Measurements from ENCODE around the gene NDUFS4.
"Not testable (repeated sequence)": the region's sequence is repeated elsewhere in the genome, so short reads cannot be mapped to it uniquely, and the experiment has no call there.

NDUFS4 gene

GRCh38 chr5:53607886-53608285, 47.4 kb downstream of the NDUFS4 start:
- no peak overlapping the region for H3K9ac ChIP-seq (ENCODE audit: low read length)
- H3K36me3 ChIP-seq (ENCODE audit: insufficient read depth, low read length): no peaks in the 10 kb centered on the region
- H3K4me1 ChIP-seq (ENCODE audit: insufficient read depth, low read length): peaks cover 5% of the 10 kb centered on the region
- H3K27me3 ChIP-seq (ENCODE audit: control insufficient read depth in 1 of 2, insufficient read depth in 2 of 2, low read length in 2 of 2): no peaks in the 10 kb centered on the region
- no peak overlapping the region for H3K27ac ChIP-seq (ENCODE audit: low read depth, low read length)
- no peaks in the 10 kb centered on the region for H3K9me3 ChIP-seq (ENCODE audit: low read length)
- no peak overlapping the region for H3K4me3 ChIP-seq (ENCODE audit: low read depth in 1 of 2, low read length in 2 of 2)

GRCh38 chr5:53608897-53609296, 48.5 kb downstream of the NDUFS4 start:
- H3K9me3 ChIP-seq (ENCODE audit: low read length); H3K36me3 ChIP-seq (ENCODE audit: insufficient read depth, low read length); H3K27me3 ChIP-seq (ENCODE audit: control insufficient read depth in 1 of 2, insufficient read depth in 2 of 2, low read length in 2 of 2); H3K4me1 ChIP-seq (ENCODE audit: insufficient read depth, low read length); H3K4me3 ChIP-seq (ENCODE audit: low read depth in 1 of 2, low read length in 2 of 2); H3K9ac ChIP-seq (ENCODE audit: low read length); H3K27ac ChIP-seq (ENCODE audit: low read depth, low read length): not testable (repeated sequence)

DNA sequence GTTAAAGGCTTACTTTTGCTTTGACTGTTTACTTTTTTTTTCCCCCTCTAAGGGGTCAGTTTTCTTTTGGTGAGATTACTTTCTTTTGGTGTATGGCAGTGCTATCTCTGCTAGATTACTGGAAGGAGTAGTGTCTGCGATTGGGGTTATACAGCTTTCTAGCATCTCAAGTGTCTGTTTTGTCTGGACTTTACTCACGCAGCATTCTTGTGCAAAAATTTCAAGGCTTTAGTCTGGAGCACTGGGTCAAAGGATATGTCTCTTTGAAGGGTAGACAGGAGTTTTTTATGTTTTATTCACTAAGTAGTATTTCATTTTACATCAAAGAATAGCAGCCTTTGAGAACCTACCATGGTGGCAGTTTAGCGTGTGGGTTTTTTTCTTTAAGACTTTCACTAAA, 52.6 kb downstream of the NDUFS4 start:
- H3K27me3 ChIP-seq (ENCODE audit: control insufficient read depth in 1 of 2, insufficient read depth in 2 of 2, low read length in 2 of 2): no peaks in the 10 kb centered on the region
- H3K4me1 ChIP-seq (ENCODE audit: insufficient read depth, low read length): peaks cover 4% of the 10 kb centered on the region

DNA sequence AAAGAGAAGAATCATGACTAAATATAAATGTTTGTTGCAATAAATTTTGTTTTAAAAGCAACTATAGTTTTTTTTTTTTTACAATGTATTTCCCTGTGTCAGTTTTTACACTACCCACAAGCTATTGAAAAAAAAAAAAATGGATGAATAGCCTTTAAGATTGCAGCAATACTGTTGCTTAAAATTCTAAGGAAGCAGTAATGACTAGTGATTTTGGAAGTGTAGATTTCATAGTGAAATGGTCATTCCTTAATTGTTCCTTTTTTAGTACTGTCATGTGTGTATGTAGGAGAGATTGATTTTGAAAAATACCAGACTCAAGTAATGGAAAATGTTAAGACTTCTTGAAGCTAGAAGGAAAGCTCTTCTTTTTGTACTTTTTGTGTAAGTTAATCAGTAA, 53.1 kb downstream of the NDUFS4 start:
- Histone ChIP-seq H3K27me3 (ENCODE audit: control insufficient read depth in 1 of 2, insufficient read depth in 2 of 2, low read length in 2 of 2) (no peaks in the 10 kb centered on the region), H3K36me3 (ENCODE audit: insufficient read depth, low read length) (no peaks in the 10 kb centered on the region), H3K27ac (ENCODE audit: low read depth, low read length) (no peak overlapping the region), H3K9me3 (ENCODE audit: low read length) (no peaks in the 10 kb centered on the region), H3K9ac (ENCODE audit: low read length) (no peak overlapping the region), H3K4me3 (ENCODE audit: low read depth in 1 of 2, low read length in 2 of 2) (no peak overlapping the region), H3K4me1 (ENCODE audit: insufficient read depth, low read length) (peaks cover 4% of the 10 kb centered on the region)

More for the DNA sequence above, 52.6 kb downstream of the NDUFS4 start:
- Histone ChIP-seq H3K9ac (ENCODE audit: low read length) (no peak overlapping the region), H3K27ac (ENCODE audit: low read depth, low read length) (no peak overlapping the region), H3K4me3 (ENCODE audit: low read depth in 1 of 2, low read length in 2 of 2) (no peak overlapping the region), H3K36me3 (ENCODE audit: insufficient read depth, low read length) (no peaks in the 10 kb centered on the region), H3K9me3 (ENCODE audit: low read length) (no peaks in the 10 kb centered on the region)

DNA sequence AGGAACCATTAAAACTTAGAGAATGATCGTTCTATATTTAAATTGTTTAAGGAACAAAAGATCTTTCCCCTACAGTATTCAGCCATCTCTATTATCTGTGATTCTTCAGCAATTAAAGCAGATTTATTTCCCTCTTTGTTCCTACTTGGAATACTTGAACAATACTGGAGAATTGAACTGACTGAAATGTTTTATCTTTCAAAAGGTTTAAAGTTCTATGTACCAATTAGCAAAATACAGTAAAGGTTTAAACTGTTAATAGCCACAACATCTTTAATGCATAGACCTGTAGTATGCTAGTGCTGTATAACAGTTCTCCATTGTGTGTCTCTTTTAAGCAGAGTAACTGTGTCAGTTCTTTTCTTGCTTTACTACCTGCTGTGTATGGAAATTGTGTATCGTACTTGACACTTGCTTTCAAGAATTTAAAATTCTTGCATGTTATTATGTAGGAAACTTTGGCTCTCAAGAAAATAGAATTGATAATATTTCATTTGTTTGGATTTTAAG, 54.0 kb downstream of the NDUFS4 start:
- Histone ChIP-seq H3K4me1 (ENCODE audit: insufficient read depth, low read length) (peaks cover 4% of the 10 kb centered on the region), H3K4me3 (ENCODE audit: low read depth in 1 of 2, low read length in 2 of 2) (no peak overlapping the region), H3K9me3 (ENCODE audit: low read length) (no peaks in the 10 kb centered on the region), H3K27ac (ENCODE audit: low read depth, low read length) (no peak overlapping the region), H3K9ac (ENCODE audit: low read length) (no peak overlapping the region), H3K27me3 (ENCODE audit: control insufficient read depth in 1 of 2, insufficient read depth in 2 of 2, low read length in 2 of 2) (no peaks in the 10 kb centered on the region), H3K36me3 (ENCODE audit: insufficient read depth, low read length) (no peaks in the 10 kb centered on the region)

- H3K36me3 ChIP-seq (ENCODE audit: insufficient read depth, low read length): no peaks in the 10 kb centered on the region
- no peak overlapping the region for H3K9ac ChIP-seq (ENCODE audit: low read length)
- peaks cover 4% of the 10 kb centered on the region for H3K4me1 ChIP-seq (ENCODE audit: insufficient read depth, low read length)
- no peak overlapping the region for H3K4me3 ChIP-seq (ENCODE audit: low read depth in 1 of 2, low read length in 2 of 2)
- H3K27ac ChIP-seq (ENCODE audit: low read depth, low read length): no peak overlapping the region
- no peaks in the 10 kb centered on the region for H3K27me3 ChIP-seq (ENCODE audit: control insufficient read depth in 1 of 2, insufficient read depth in 2 of 2, low read length in 2 of 2)
- H3K9me3 ChIP-seq (ENCODE audit: low read length): no peaks in the 10 kb centered on the region
Measured at GRCh38 chr5:53616939-53617549, 56.6 kb downstream of the NDUFS4 start.

GRCh38 chr5:53631251-53631650, 70.8 kb downstream of the NDUFS4 start:
- Histone ChIP-seq H3K9ac (ENCODE audit: low read length) (no peak overlapping the region), H3K36me3 (ENCODE audit: insufficient read depth, low read length) (no peaks in the 10 kb centered on the region), H3K4me3 (ENCODE audit: low read depth in 1 of 2, low read length in 2 of 2) (no peak overlapping the region), H3K27me3 (ENCODE audit: control insufficient read depth in 1 of 2, insufficient read depth in 2 of 2, low read length in 2 of 2) (no peaks in the 10 kb centered on the region), H3K9me3 (ENCODE audit: low read length) (no peaks in the 10 kb centered on the region), H3K27ac (ENCODE audit: low read depth, low read length) (no peak overlapping the region), H3K4me1 (ENCODE audit: insufficient read depth, low read length) (no peaks in the 10 kb centered on the region)

DNA sequence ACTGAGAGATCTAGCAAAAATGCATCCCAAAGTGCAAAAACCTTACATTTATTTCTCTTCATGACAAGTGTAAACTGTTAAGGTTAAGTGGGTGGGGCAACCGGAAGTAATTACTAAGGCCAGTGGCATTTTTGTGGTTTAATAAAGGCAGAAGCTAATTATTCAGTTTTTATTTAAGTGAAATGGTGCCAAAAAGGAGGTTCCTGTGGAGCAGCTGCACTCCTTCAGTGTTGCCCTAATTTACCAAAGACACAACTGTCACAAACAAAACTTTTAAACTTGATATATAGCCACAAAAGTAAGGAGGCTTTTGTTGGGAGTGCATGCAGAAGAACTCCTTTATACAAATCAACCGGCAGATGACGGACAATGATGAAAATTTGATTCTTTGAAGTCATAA, 81.6 kb downstream of the NDUFS4 start:
- Histone ChIP-seq H3K9ac (ENCODE audit: low read length) (no peak overlapping the region), H3K36me3 (ENCODE audit: insufficient read depth, low read length) (peaks cover 7% of the 10 kb centered on the region), H3K4me1 (ENCODE audit: insufficient read depth, low read length) (peaks cover 25% of the 10 kb centered on the region), H3K27me3 (ENCODE audit: control insufficient read depth in 1 of 2, insufficient read depth in 2 of 2, low read length in 2 of 2) (no peaks in the 10 kb centered on the region), H3K9me3 (ENCODE audit: low read length) (no peaks in the 10 kb centered on the region), H3K27ac (ENCODE audit: low read depth, low read length) (no peak overlapping the region), H3K4me3 (ENCODE audit: low read depth in 1 of 2, low read length in 2 of 2) (no peak overlapping the region)

DNA sequence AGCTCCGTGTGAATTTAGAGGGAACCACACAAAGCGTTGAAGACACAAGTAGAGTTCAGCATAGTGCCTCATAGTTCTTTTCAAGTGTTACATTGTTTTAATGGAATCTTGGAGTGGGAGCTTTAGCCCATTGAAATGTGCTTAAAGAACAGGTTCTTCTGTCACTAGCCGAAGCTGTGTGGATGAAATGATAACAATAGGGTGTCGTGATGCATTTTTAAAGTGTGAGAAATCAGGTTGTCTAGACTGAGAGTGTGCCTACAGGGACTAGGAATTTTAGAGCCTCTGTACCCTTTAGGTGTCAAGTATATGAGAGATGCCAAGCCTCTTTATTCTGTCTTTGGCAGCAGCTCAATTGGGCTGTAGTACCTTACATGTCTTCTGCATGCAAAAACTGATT, 83.0 kb downstream of the NDUFS4 start:
- Histone ChIP-seq H3K9me3 (ENCODE audit: low read length) (no peaks in the 10 kb centered on the region), H3K27ac (ENCODE audit: low read depth, low read length) (no peak overlapping the region), H3K36me3 (ENCODE audit: insufficient read depth, low read length) (peaks cover 7% of the 10 kb centered on the region), H3K4me3 (ENCODE audit: low read depth in 1 of 2, low read length in 2 of 2) (no peak overlapping the region), H3K27me3 (ENCODE audit: control insufficient read depth in 1 of 2, insufficient read depth in 2 of 2, low read length in 2 of 2) (no peaks in the 10 kb centered on the region), H3K9ac (ENCODE audit: low read length) (no peak overlapping the region), H3K4me1 (ENCODE audit: insufficient read depth, low read length) (peaks cover 25% of the 10 kb centered on the region)

GRCh38 chr5:53645078-53645477, 84.6 kb downstream of the NDUFS4 start:
- peaks cover 25% of the 10 kb centered on the region for H3K4me1 ChIP-seq (ENCODE audit: insufficient read depth, low read length)

GRCh38 chr5:53649352-53649751, 88.9 kb downstream of the NDUFS4 start:
- no peaks in the 10 kb centered on the region for H3K9me3 ChIP-seq (ENCODE audit: low read length)
- H3K4me1 ChIP-seq (ENCODE audit: insufficient read depth, low read length): no peaks in the 10 kb centered on the region
- H3K9ac ChIP-seq (ENCODE audit: low read length): no peak overlapping the region
- peaks cover 7% of the 10 kb centered on the region for H3K36me3 ChIP-seq (ENCODE audit: insufficient read depth, low read length)
- H3K27ac ChIP-seq (ENCODE audit: low read depth, low read length): no peak overlapping the region
- no peaks in the 10 kb centered on the region for H3K27me3 ChIP-seq (ENCODE audit: control insufficient read depth in 1 of 2, insufficient read depth in 2 of 2, low read length in 2 of 2)
- H3K4me3 ChIP-seq (ENCODE audit: low read depth in 1 of 2, low read length in 2 of 2): no peak overlapping the region

More at GRCh38 chr5:53645078-53645477, 84.6 kb downstream of the NDUFS4 start:
- Histone ChIP-seq H3K9ac (ENCODE audit: low read length) (no peak overlapping the region), H3K36me3 (ENCODE audit: insufficient read depth, low read length) (peaks cover 7% of the 10 kb centered on the region), H3K9me3 (ENCODE audit: low read length) (no peaks in the 10 kb centered on the region), H3K27ac (ENCODE audit: low read depth, low read length) (no peak overlapping the region), H3K4me3 (ENCODE audit: low read depth in 1 of 2, low read length in 2 of 2) (no peak overlapping the region), H3K27me3 (ENCODE audit: control insufficient read depth in 1 of 2, insufficient read depth in 2 of 2, low read length in 2 of 2) (no peaks in the 10 kb centered on the region)

DNA sequence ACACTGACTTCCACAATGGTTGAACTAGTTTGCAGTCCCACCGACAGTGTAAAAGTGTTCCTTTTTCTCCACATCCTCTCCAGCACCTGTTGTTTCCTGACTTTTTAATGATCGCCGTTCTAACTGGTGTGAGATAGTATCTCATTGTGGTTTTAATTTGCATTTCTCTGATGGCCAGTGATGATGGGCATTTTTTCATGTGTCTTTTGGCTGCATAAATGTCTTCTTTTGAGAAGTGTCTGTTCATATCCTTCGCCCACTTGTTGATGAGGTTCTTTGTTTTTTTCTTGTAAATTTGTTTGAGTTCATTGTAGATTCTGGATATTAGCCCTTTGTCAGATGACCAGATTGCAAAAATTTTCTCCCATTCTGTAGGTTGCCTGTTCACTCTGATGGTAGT, 100.1 kb downstream of the NDUFS4 start:
- not testable (repeated sequence) for H3K9ac ChIP-seq (ENCODE audit: low read length); H3K9me3 ChIP-seq (ENCODE audit: low read length); H3K36me3 ChIP-seq (ENCODE audit: insufficient read depth, low read length); H3K27me3 ChIP-seq (ENCODE audit: control insufficient read depth in 1 of 2, insufficient read depth in 2 of 2, low read length in 2 of 2); H3K27ac ChIP-seq (ENCODE audit: low read depth, low read length); H3K4me3 ChIP-seq (ENCODE audit: low read depth in 1 of 2, low read length in 2 of 2); H3K4me1 ChIP-seq (ENCODE audit: insufficient read depth, low read length)

Measured in muscle layer of colon (tissue), 2 donors.